Measurements from ENCODE around the gene INTS11. TPM values are rescaled to one million over a fixed set of nuclear protein-coding genes. Genes with fewer than 3 reads are reported as not detected.
A peak's percentile ranks its signal among the peaks of the same experiment; 100 is the strongest.

INTS11 gene
- total and polyA plus RNA-seq, 9 of the 15 experiments (the other 6 are each of a cell fraction or from before 2014, with no cell fraction given), result 3.6 to 183 (median 110) TPM

DNA sequence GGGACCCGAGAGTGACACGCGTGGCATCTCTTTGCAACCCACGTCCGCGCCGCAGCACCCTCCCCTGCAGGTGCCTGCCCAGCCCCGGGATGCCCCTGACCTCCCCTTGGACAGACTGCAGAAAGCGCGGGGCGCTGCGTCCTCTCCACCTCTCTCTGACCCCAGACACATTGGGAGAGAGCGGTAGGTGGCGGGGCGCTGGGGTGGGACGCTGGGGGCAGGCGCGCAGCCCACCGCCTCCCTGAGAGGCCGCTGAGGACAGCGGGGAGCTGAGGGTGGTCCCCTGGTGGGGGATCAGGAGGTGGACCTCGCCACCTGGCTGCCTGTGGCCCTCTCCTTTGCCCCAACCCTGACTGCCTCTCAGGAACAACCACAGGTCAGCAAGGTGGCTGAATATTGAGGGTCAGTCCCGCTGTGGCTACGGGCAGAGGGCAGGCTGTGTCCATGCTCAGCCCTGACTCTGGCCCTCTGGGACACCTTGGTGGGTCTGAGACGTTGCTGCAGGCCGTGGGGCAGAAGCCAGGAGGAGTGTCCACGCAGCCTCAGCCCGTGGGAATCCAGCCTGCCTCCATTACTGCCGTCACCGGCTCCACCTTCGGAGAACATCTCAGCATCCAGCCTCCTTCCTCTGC, 50.0 kb downstream of the INTS11 start (continued):
- TF ChIP-seq ELF4 (CRISPR knock-in tag; IDR thresholded peaks at IDR 0.05) (no peak), MLLT1 (IDR thresholded peaks at IDR 0.05) (no peak), ELF1 (tag; IDR thresholded peaks at IDR 0.05) (no peak), NRF1 (conservative IDR thresholded peaks at IDR 0.05 in 1 of 2, IDR thresholded peaks at IDR 0.05 in 1 of 2) (no peak; a peak in 1 of 4 replicates), SMAD1 (IDR thresholded peaks at IDR 0.05; ENCODE audit: low read depth, low read length, partially characterized antibody) (no peak), SIN3B (IDR thresholded peaks at IDR 0.05; ENCODE audit: low read depth) (no peak), NCOR1 (IDR thresholded peaks at IDR 0.05) (no peak), ZFP30 (CRISPR knock-in tag; IDR thresholded peaks at IDR 0.05; ENCODE audit: borderline replicate concordance) (no peak), ZNF12 (CRISPR knock-in tag; IDR thresholded peaks at IDR 0.05) (no peak), KDM4B (IDR thresholded peaks at IDR 0.05; ENCODE audit: borderline replicate concordance in 2 of 2, low read depth in 1 of 2) (no peak), E2F3 (CRISPR knock-in tag; IDR thresholded peaks at IDR 0.05) (peak; percentile 49; the same call in 1 of the 2 replicates), FOXK1 (CRISPR knock-in tag; IDR thresholded peaks at IDR 0.05; ENCODE audit: borderline replicate concordance) (no peak), ZNF23 (CRISPR knock-in tag; IDR thresholded peaks at IDR 0.05) (no peak), ZC3H4 (CRISPR knock-in tag; IDR thresholded peaks at IDR 0.05; ENCODE audit: borderline replicate concordance) (0 out of 2 replicates have a peak, but pooled peaks have one; percentile 26), HDAC1 (IDR thresholded peaks at IDR 0.05) (no peak; a peak in 1 of 4 replicates), SREBF1 (IDR thresholded peaks at IDR 0.05; ENCODE audit: borderline replicate concordance, low read depth, low read length) (no peak), FIP1L1 (IDR thresholded peaks at IDR 0.05; ENCODE audit: low read depth, low read length, poor library complexity, severe bottlenecking) (no peak), OTX1 (CRISPR knock-in tag; IDR thresholded peaks at IDR 0.05) (no peak), ZBTB9 (CRISPR knock-in tag; IDR thresholded peaks at IDR 0.05) (no peak), POLR2AphosphoS2 (IDR thresholded peaks at IDR 0.05; ENCODE audit: low read length) (no peak), ZNF586 (CRISPR knock-in tag; conservative IDR thresholded peaks at IDR 0.05) (no peak), GTF2A2 (tag; IDR thresholded peaks at IDR 0.05) (no peak)
- TF ChIP-seq, protein P1, sequence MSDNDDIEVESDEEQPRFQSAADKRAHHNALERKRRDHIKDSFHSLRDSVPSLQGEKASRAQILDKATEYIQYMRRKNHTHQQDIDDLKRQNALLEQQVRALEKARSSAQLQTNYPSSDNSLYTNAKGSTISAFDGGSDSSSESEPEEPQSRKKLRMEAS (CRISPR knock-in tag; IDR thresholded peaks at IDR 0.05), result 0 out of 2 replicates have a peak, but pooled peaks have one; percentile 39
- TF ChIP-seq, protein P2, sequence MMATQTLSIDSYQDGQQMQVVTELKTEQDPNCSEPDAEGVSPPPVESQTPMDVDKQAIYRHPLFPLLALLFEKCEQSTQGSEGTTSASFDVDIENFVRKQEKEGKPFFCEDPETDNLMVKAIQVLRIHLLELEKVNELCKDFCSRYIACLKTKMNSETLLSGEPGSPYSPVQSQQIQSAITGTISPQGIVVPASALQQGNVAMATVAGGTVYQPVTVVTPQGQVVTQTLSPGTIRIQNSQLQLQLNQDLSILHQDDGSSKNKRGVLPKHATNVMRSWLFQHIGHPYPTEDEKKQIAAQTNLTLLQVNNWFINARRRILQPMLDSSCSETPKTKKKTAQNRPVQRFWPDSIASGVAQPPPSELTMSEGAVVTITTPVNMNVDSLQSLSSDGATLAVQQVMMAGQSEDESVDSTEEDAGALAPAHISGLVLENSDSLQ (IDR thresholded peaks at IDR 0.05), result no peak

Data from K562 (cell line).